Fibroblast of gingiva (primary cell): ENCODE measurements around the gene CRYBA2.
A peak's percentile ranks its signal among the peaks of the same experiment; 100 is the strongest.

Experiments
- DNase-seq: peaks from one replicate; pipeline ENCODE4 v3.0.0-alpha.2; 2011; ENCODE audit warnings: low read depth

CRYBA2 gene

GRCh38 chr2:218982586-218983262, 10.5 kb downstream of the CRYBA2 start:
- DNase-seq, result no peak

GRCh38 chr2:218981881-218982585, 11.2 kb downstream of the CRYBA2 start:
- DNase-seq, result no peak

GRCh38 chr2:218981390-218981880, 11.8 kb downstream of the CRYBA2 start:
- DNase-seq, result no peak

GRCh38 chr2:218980735-218981389, 12.4 kb downstream of the CRYBA2 start:
- no peak for DNase-seq

- peak; percentile 49 for DNase-seq
Observed at GRCh38 chr2:218979846-218980734, 13.1 kb downstream of the CRYBA2 start.

- no peak for DNase-seq
Observed at GRCh38 chr2:218975060-218975777, 18.0 kb downstream of the CRYBA2 start.

- no peak for DNase-seq
Observed at GRCh38 chr2:218970894-218971293, 22.3 kb downstream of the CRYBA2 start.

- no peak for DNase-seq
Observed at GRCh38 chr2:218964041-218964771, 29.0 kb downstream of the CRYBA2 start.

- DNase-seq, result no peak
Observed at GRCh38 chr2:218963601-218964000, 29.6 kb downstream of the CRYBA2 start.

GRCh38 chr2:218962859-218963492, 30.2 kb downstream of the CRYBA2 start:
- peak; percentile 14 for DNase-seq

GRCh38 chr2:218961651-218962570, 31.3 kb downstream of the CRYBA2 start:
- DNase-seq, result no peak

GRCh38 chr2:218961229-218961628, 32.0 kb downstream of the CRYBA2 start:
- DNase-seq, result no peak

GRCh38 chr2:218960309-218961165, 32.7 kb downstream of the CRYBA2 start:
- DNase-seq, result no peak

GRCh38 chr2:218959761-218960308, 33.4 kb downstream of the CRYBA2 start:
- no peak for DNase-seq

GRCh38 chr2:218959141-218959731, 34.0 kb downstream of the CRYBA2 start, which contains the start of gene CDK5R2:
CDK5R2 (plus strand) TSS chr2:218959666; CDS start chr2:218959821, 155 bp downstream.
- peak; percentile 65 for DNase-seq

- no peak for DNase-seq
Observed at GRCh38 chr2:218958276-218958675, 34.9 kb downstream of the CRYBA2 start.

GRCh38 chr2:218957671-218958070, 35.6 kb downstream of the CRYBA2 start:
- DNase-seq, result no peak
